Measurements from ENCODE around the gene KAT8. TPM values are rescaled to one million over a fixed set of nuclear protein-coding genes. Genes with fewer than 3 reads are reported as not detected.

The KAT8 gene
- total and polyA plus RNA-seq, 9 of the 15 experiments (the other 6 are each of a cell fraction or from before 2014, with no cell fraction given), result 10.0 to 98.5 (median 76.4) TPM

GRCh38 chr16:31073970-31074813 lies 43.3 kb upstream of the KAT8 start, which contains the start of the genes ZNF646 and ZNF668 (continued):
- TF ChIP-seq ZNF395 (CRISPR knock-in tag; IDR thresholded peaks at IDR 0.05) (no peak; the same call in 1 of the 2 replicates), POLR3A (IDR thresholded peaks at IDR 0.05; ENCODE audit: borderline replicate concordance, extremely low read depth, insufficient read depth, insufficient read length) (no peak), HBP1 (CRISPR knock-in tag; IDR thresholded peaks at IDR 0.05) (no peak), ZNF644 (tag; IDR thresholded peaks at IDR 0.05; ENCODE audit: low read depth) (no peak), CHD7 (IDR thresholded peaks at IDR 0.05; ENCODE audit: low read depth, low read length) (no peak), ZNF449 (CRISPR knock-in tag; IDR thresholded peaks at IDR 0.05) (no peak), BACH1 (tag; IDR thresholded peaks at IDR 0.05) (no peak), ZBTB7A (IDR thresholded peaks at IDR 0.05; ENCODE audit: borderline replicate concordance, control insufficient read depth, low read depth, low read length) (0 out of 2 replicates have a peak, but pooled peaks have one; percentile 36), NR3C1 (CRISPR knock-in tag; IDR thresholded peaks at IDR 0.05) (no peak)
